Right atrium auricular region (tissue), 2 donors: ENCODE results near the gene PDE4D. TPM values are rescaled to one million over a fixed set of nuclear protein-coding genes. Genes with fewer than 3 reads are reported as not detected.

Experiments used
- DNase-seq: peaks from one replicate; pipeline ENCODE4 v3.0.0-alpha.2; 2019; ENCODE audit warnings: low spot score
- H3K27ac ChIP-seq, 2 donors: fragments of 200-600 bp; sonication (generic); 1 replicate in 1 of 2; 2 replicates in 1 of 2; pipeline ENCODE4 v1.5.1; 2016 to 2019
- H3K27me3 ChIP-seq, 2 donors: fragments of 200-600 bp; sonication (generic); one replicate each; pipeline versions ENCODE4 v1.5.1 to v1.6.0; 2017 to 2019
- H3K36me3 ChIP-seq: fragments of 200-600 bp; sonication (generic); one replicate; pipeline ENCODE4 v1.5.1; 2016
- H3K4me1 ChIP-seq, 2 donors: fragments of 200-600 bp; sonication (generic); one replicate each; pipeline versions ENCODE4 v1.5.1 to v1.6.0; 2017 to 2019
- H3K4me3 ChIP-seq, 2 donors: fragments of 200-600 bp; sonication (generic); 1 replicate in 1 of 2; 2 replicates in 1 of 2; pipeline ENCODE4 v1.5.1; 2017 to 2019; ENCODE audit warnings: mild to moderate bottlenecking in 1 of 2, moderate library complexity in 1 of 2
- H3K9me3 ChIP-seq, 2 donors: fragments of 200-600 bp; sonication (generic); one replicate each; pipeline ENCODE4 v1.5.1; 2019
- CTCF ChIP-seq, 2 donors: fragments of 200-600 bp; sonication (generic); IDR thresholded peaks; one replicate each; pipeline ENCODE4 v1.5.1; 2019; ENCODE audit warnings: antibody characterized with exemption in 2 of 2
- total RNA-seq, 2 donors: library from RNA; depleted of rRNA; stranded (reverse); fragments of >200 nt; gene quantifications; one replicate each; pipeline ENCODE4 v1.1.0, GENCODE V29; 2016

The PDE4D gene
- total RNA-seq, 2 donors from 2014 or later, result 43.3 to 44.0 TPM

DNA sequence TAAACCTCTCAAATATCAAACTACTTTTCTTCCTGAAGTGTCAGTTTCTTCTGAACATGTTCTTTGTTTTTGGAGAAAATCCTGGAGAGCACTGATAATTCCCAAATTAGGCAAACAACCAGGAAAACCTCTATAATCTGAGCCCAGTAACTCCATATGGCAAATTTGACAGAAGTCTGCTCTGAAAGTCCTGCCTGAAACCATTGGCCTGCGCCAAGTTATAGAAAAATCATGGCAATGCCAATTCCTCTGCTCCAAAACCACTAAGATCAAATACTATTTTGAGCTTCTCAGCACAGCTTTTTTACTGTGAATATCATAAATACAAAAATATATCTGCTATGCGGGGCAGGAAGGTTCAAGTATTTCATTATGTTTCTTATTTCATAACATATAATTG is 45.9 kb downstream of the PDE4D start:
- no peaks in the 10 kb centered on the region for H3K36me3 ChIP-seq
- DNase-seq, result no peak
- no peak overlapping the region for H3K27ac ChIP-seq
- TF ChIP-seq CTCF (IDR thresholded peaks at IDR 0.05), result no peak
- no peaks in the 10 kb centered on the region for H3K9me3 ChIP-seq
- no peaks in the 10 kb centered on the region for H3K27me3 ChIP-seq
- no peak overlapping the region for H3K4me3 ChIP-seq
- no peaks in the 10 kb centered on the region for H3K4me1 ChIP-seq

DNA sequence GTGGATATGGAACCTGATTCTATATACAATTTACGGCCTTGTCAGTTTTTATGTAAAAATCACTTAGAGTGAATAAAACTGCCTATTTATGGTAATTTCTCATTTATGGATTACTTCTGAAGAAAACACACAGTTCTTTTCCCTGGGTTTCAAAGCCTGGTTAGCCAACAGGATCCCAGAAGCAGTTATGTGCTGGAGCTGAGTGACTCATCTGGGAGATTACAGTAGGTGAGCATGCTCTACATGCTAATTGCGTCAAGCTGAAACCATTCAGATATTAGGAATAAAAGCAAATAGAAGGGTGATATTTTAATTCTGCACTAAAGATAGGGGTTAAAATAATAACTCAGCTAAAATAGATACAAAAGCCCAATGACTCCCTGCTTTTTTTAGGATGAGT is 47.8 kb downstream of the PDE4D start:
- Histone ChIP-seq H3K4me3 (no peak overlapping the region), H3K27me3 (no peaks in the 10 kb centered on the region), H3K27ac (no peak overlapping the region), H3K4me1 (no peaks in the 10 kb centered on the region), H3K9me3 (no peaks in the 10 kb centered on the region), H3K36me3 (no peaks in the 10 kb centered on the region)
- no peak for DNase-seq
- no peak for TF ChIP-seq CTCF (IDR thresholded peaks at IDR 0.05)

GRCh38 chr5:59843511-59844213 is 49.9 kb downstream of the PDE4D start:
- DNase-seq, result no peak
- no peak for TF ChIP-seq CTCF (IDR thresholded peaks at IDR 0.05)
- H3K4me3 ChIP-seq, result no peak overlapping the region
- H3K27me3 ChIP-seq, result no peaks in the 10 kb centered on the region
- no peaks in the 10 kb centered on the region for H3K9me3 ChIP-seq
- no peaks in the 10 kb centered on the region for H3K4me1 ChIP-seq
- no peaks in the 10 kb centered on the region for H3K36me3 ChIP-seq
- H3K27ac ChIP-seq, result no peak overlapping the region

GRCh38 chr5:59842999-59843398 is 50.5 kb downstream of the PDE4D start:
- H3K4me1 ChIP-seq, result no peaks in the 10 kb centered on the region
- no peak overlapping the region for H3K27ac ChIP-seq
- H3K27me3 ChIP-seq, result no peaks in the 10 kb centered on the region
- H3K36me3 ChIP-seq, result no peaks in the 10 kb centered on the region
- no peak overlapping the region for H3K4me3 ChIP-seq
- no peak for DNase-seq
- no peak for TF ChIP-seq CTCF (IDR thresholded peaks at IDR 0.05)
- H3K9me3 ChIP-seq, result no peaks in the 10 kb centered on the region

DNA sequence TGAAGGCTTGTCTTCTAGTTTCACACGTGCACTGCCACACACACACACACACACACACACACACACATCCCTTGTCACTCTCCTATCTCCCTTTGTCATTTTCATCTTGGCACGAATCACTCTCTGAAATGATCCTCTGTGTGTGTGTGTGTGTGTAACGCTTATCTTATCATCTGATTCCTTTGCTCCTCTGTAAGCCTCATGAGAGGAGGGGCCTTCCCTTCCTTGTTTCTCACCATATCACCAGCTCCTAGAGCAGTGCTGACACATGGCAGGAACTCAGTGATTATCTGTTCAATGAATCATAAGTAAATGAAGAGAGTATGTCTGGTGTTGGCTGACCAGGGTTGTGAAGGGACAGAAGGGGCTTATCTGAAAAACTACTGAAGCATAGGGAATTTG is 53.3 kb downstream of the PDE4D start:
- Histone ChIP-seq H3K27me3 (no peaks in the 10 kb centered on the region), H3K4me3 (no peak overlapping the region), H3K4me1 (no peaks in the 10 kb centered on the region), H3K9me3 (no peaks in the 10 kb centered on the region), H3K36me3 (no peaks in the 10 kb centered on the region), H3K27ac (no peak overlapping the region)
- no peak for TF ChIP-seq CTCF (IDR thresholded peaks at IDR 0.05)
- DNase-seq, result no peak

DNA sequence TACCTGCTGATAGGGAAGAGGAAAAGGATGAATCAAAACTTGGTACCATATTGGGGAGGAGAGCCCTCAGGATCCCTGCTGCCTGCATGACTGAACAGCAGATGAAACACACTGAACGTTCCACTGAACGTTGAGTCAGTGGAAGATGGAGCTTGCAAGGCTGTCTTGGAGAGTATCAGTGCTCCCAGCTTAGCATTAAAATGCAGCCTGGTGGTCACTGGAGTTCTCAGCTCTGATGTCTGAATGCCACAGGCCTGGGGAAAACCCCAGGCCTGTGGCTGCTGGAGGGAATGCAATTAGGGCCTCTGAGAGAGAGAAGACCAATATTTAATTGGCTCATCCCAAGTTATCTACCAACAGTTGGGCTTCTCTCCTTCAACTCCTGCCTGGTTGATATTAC is 54.5 kb downstream of the PDE4D start:
- no peaks in the 10 kb centered on the region for H3K36me3 ChIP-seq
- H3K4me1 ChIP-seq, result no peaks in the 10 kb centered on the region
- H3K4me3 ChIP-seq, result no peak overlapping the region
- no peaks in the 10 kb centered on the region for H3K9me3 ChIP-seq
- H3K27me3 ChIP-seq, result no peaks in the 10 kb centered on the region
- DNase-seq, result no peak
- no peak for TF ChIP-seq CTCF (IDR thresholded peaks at IDR 0.05)
- H3K27ac ChIP-seq, result no peak overlapping the region
